ENCODE results near the gene ATF6. TPM values are rescaled to one million over a fixed set of nuclear protein-coding genes. Genes with fewer than 3 reads are reported as not detected.

Gene ATF6
- total RNA-seq, 1 donor from 2014 or later, result 29.6 TPM

DNA sequence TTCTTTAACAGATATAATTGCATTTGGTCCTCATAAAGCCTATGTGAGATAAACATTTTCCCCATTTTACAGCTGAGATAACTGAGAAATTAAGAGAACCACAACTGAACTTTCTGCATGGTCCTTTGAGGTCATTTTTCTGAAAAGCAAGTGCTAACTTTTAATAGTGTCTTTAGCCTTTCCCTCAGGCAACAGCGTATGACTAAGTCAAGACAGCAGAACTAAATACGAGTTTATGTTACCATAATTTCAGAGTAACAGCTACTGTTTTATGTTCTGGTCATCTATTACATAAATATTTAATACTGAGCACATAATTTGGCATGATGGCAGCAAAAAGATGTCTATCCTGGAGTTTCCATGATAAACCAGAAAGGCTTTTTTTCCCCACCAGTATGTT lies 161.9 kb downstream of the ATF6 start:
- no peak for DNase-seq (ENCODE audit: low spot score)
- intact Hi-C loops (cut with micrococcal nuclease), result no loop called here
- Mint-ChIP-seq H3K9me3 (no peaks in the 10 kb centered on the region), H3K36me3 (ENCODE audit: low read depth) (peaks cover 34% of the 10 kb centered on the region), H3K27me3 (ENCODE audit: low read depth) (no peaks in the 10 kb centered on the region), H3K4me1 (ENCODE audit: low read depth) (peaks cover 4% of the 10 kb centered on the region), H3K27ac (no peak overlapping the region), H3K4me3 (ENCODE audit: low read depth) (no peak overlapping the region)

DNA sequence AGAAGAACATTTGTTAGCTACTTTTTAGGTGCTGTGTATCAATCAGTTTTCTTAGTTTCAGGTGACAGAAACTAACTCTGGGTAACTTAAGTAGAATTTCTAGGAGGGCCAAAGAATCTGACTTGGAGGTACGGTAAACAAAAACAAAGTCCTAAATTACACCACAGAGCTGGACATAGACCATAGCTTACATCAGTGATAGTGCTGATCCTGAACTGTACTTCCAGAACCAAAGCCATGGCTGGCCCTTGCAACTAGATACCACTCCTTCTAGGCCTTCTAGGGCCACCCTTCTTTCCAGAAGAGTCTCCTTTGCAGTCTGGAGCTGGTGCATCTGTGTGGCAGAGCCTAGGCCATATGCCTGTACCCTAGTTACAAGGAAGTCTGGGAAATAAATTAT lies 163.0 kb downstream of the ATF6 start:
- peaks cover 13% of the 10 kb centered on the region for H3K4me1 Mint-ChIP-seq (ENCODE audit: low read depth)
- intact Hi-C loops (cut with micrococcal nuclease), result no loop called here
- H3K36me3 Mint-ChIP-seq (ENCODE audit: low read depth), result peaks cover 31% of the 10 kb centered on the region

DNA sequence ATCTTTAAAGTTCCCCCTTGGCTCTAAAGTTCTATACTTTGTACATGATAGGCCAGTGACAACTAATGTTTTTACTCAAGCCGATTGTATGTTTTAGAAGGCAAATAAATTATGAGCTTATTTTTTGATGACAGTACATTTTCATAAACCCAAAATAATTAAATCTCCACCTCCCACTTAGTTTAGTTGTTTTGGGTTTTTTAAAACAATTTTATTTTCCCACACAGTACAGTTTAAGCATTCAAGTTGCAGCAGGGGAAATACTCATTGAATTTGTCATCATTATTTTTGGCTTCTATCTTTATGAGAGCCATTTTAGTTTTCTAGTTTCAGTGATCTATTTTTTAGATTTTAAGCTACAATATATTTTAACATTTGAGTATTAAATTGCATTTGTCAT lies 163.9 kb downstream of the ATF6 start:
- Mint-ChIP-seq H3K9me3 (no peaks in the 10 kb centered on the region), H3K36me3 (ENCODE audit: low read depth) (peaks cover 29% of the 10 kb centered on the region), H3K27ac (no peak overlapping the region)

More for the DNA sequence above, 163.0 kb downstream of the ATF6 start:
- DNase-seq (ENCODE audit: low spot score), result no peak
- Mint-ChIP-seq H3K27me3 (ENCODE audit: low read depth) (no peaks in the 10 kb centered on the region), H3K4me3 (ENCODE audit: low read depth) (no peak overlapping the region), H3K27ac (no peak overlapping the region), H3K9me3 (no peaks in the 10 kb centered on the region)

DNA sequence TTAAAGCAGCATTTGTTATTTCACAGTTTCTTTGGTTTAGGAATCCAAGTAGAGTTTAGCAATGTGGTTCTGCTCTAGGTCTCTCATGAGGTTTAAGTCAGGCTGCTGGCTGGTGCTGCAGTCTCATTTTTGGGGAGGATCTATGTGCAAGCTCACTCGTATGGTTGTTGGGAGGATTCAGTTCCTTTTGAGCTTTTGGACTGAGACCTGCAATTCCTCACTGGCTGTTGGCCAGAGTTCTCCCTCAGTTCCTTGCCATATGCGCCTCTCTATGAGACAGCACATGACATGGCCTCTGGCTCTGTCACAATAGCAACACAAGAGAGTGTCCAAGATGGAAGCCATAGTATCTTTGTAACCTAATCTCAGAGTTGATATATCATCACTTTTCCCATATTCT lies 166.5 kb downstream of the ATF6 start:
- H3K27me3 Mint-ChIP-seq (ENCODE audit: low read depth), result no peaks in the 10 kb centered on the region
- no peak for DNase-seq (ENCODE audit: low spot score)
- peaks cover 25% of the 10 kb centered on the region for H3K4me1 Mint-ChIP-seq (ENCODE audit: low read depth)
- H3K4me3 Mint-ChIP-seq (ENCODE audit: low read depth), result no peak overlapping the region
- H3K27ac Mint-ChIP-seq, result no peak overlapping the region
- H3K36me3 Mint-ChIP-seq (ENCODE audit: low read depth), result peaks cover 26% of the 10 kb centered on the region
- H3K9me3 Mint-ChIP-seq, result no peaks in the 10 kb centered on the region
- intact Hi-C loops (cut with micrococcal nuclease), result no loop called here

More for the DNA sequence above, 163.9 kb downstream of the ATF6 start:
- no peak for DNase-seq (ENCODE audit: low spot score)
- Mint-ChIP-seq H3K27me3 (ENCODE audit: low read depth) (no peaks in the 10 kb centered on the region), H3K4me3 (ENCODE audit: low read depth) (no peak overlapping the region), H3K4me1 (ENCODE audit: low read depth) (peaks cover 22% of the 10 kb centered on the region)
- intact Hi-C loops (cut with micrococcal nuclease), result no loop called here

DNA sequence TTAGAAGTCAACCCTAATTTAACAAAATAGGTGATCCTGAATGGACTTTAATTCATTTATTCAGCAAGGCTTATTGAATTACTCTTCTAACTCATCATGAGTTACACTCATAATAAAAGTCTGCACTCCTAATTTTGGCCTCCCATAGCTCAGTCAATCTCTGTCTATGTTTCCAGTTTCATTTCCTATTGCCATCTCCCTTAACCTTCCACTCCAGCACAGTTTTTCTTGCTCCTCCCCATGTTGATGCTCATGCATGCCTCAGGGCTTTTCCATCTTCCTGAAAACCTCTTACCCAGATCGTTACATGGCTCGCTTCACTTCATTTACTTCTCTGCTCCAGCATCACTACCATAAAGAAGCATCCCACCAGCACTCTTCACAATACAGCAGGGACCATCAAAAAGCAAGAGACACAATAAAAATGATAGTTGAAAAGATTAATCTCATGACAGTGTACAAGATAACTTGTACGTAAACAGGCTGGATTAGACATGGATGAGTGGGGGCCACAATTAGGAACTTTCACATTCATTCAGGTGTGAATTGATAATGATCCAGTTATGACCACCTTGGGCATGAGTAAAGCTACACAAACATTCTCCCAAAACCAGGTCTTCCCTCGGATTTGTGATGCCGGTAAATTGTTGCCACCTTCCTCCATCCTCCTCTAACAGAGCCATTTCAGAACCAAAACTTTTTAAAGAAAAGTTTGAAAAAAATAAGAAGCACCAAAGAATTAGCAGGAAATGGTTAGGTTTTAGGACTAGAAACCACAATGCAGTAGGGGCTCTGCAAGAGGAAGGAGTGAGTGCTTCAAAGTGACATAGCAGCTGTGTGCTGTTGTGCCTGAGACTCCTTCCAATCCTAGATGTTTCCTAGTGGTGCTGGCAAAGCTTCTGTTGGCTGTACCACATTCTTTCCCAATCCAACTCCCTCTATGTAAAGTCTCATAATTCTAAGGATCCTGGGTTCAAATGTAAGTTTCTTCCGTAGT lies 167.8 kb downstream of the ATF6 start:
- no peak for DNase-seq (ENCODE audit: low spot score)

DNA sequence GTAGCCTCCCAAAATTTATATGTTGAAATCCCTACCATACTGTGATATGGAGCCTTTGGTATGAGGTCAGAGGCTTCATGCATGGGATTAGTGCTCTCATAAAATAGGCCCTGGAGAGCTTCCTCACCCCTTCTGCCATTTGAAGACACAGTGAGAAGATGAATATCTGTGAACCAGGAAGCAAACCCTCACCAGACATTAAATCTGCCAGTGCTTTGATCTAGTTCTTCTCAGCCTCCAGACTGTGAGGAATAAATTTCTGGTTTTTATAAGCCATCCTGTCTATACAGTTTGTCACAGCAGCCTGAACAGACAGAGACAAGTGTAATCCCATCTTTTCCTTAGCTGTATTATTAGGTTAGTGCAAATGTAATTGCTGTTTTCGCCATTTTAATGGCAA lies 169.1 kb downstream of the ATF6 start:
- Mint-ChIP-seq H3K9me3 (no peaks in the 10 kb centered on the region), H3K27me3 (ENCODE audit: low read depth) (no peaks in the 10 kb centered on the region), H3K4me1 (ENCODE audit: low read depth) (peaks cover 25% of the 10 kb centered on the region), H3K4me3 (ENCODE audit: low read depth) (no peak overlapping the region), H3K27ac (no peak overlapping the region), H3K36me3 (ENCODE audit: low read depth) (peaks cover 14% of the 10 kb centered on the region)
- no peak for DNase-seq (ENCODE audit: low spot score)
- intact Hi-C loops (cut with micrococcal nuclease), result loop anchor here (2.0 kb wide), 1 partner anchor 16 kb away; no protein-coding TSS in a partner anchor

More for the DNA sequence above, 167.8 kb downstream of the ATF6 start:
- H3K4me1 Mint-ChIP-seq (ENCODE audit: low read depth), result peaks cover 25% of the 10 kb centered on the region
- intact Hi-C loops (cut with micrococcal nuclease), result loop anchor here (2.0 kb wide), 1 partner anchor 15 kb away; no protein-coding TSS in a partner anchor
- H3K27ac Mint-ChIP-seq, result peak overlapping the region; percentile 58
- no peaks in the 10 kb centered on the region for H3K27me3 Mint-ChIP-seq (ENCODE audit: low read depth)
- H3K36me3 Mint-ChIP-seq (ENCODE audit: low read depth), result peaks cover 23% of the 10 kb centered on the region
- no peaks in the 10 kb centered on the region for H3K9me3 Mint-ChIP-seq
- H3K4me3 Mint-ChIP-seq (ENCODE audit: low read depth), result peak overlapping the region; percentile 4

DNA sequence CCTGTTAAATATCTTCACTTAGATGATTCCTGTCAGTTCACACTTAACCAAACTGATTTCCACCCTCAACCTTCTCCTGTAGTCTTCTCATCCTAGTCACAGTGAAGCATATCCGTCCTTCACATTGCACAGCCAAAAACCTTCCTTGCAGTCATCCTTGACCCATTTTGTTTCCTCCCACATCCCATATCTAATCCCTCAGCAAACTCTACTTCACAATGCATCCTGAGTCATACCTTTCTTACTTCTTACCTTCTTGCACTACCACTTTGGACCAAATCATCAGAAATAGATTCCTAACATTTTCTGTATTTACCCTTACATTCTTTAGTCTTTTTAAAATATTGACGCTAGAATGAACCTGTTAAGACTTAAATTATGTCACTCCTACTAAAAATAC lies 170.7 kb downstream of the ATF6 start:
- no peaks in the 10 kb centered on the region for H3K27me3 Mint-ChIP-seq (ENCODE audit: low read depth)
- intact Hi-C loops (cut with micrococcal nuclease), result no loop called here
- no peak overlapping the region for H3K4me3 Mint-ChIP-seq (ENCODE audit: low read depth)
- peaks cover 25% of the 10 kb centered on the region for H3K4me1 Mint-ChIP-seq (ENCODE audit: low read depth)
- DNase-seq (ENCODE audit: low spot score), result no peak
- no peaks in the 10 kb centered on the region for H3K9me3 Mint-ChIP-seq
- peaks cover 15% of the 10 kb centered on the region for H3K36me3 Mint-ChIP-seq (ENCODE audit: low read depth)
- no peak overlapping the region for H3K27ac Mint-ChIP-seq

DNA sequence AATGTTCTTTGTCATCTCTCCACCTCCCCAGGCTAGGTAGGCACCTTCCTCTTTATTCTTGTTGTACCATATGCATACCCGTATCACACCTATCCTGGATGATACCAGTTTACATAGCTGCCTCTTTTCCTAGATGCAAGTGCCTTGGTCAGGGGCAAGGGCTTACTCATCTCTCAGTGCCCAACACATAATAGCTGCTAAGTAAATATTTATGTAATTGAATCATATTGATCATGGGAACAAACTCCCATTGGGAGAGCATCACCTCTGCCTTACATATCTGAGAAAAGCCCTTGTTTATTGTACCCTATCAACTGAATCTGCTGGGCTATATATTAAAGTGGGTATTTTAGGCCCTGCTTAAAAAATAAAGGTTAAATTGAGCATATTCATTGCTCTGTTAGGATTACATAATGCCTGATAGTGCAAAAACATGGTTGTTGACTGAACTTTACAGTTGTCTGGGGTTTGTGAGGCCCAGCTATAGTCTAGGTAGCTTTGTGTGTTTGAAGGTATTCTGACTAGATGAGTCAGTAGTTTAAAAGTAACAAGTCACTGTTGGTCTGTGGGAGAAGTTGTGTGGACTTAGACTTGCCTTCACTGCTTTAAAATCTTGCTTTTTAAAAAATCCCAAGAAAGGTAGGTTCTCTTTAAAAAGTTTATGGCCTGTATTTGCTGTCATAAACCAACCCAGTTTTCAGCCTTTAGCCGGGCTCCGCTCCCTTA lies 174.9 kb downstream of the ATF6 start:
- Mint-ChIP-seq H3K4me1 (ENCODE audit: low read depth) (no peaks in the 10 kb centered on the region), H3K4me3 (ENCODE audit: low read depth) (no peak overlapping the region), H3K9me3 (no peaks in the 10 kb centered on the region), H3K27ac (no peak overlapping the region), H3K36me3 (ENCODE audit: low read depth) (peaks cover 37% of the 10 kb centered on the region), H3K27me3 (ENCODE audit: low read depth) (no peaks in the 10 kb centered on the region)
- intact Hi-C loops (cut with micrococcal nuclease), result no loop called here
- DNase-seq (ENCODE audit: low spot score), result no peak

DNA sequence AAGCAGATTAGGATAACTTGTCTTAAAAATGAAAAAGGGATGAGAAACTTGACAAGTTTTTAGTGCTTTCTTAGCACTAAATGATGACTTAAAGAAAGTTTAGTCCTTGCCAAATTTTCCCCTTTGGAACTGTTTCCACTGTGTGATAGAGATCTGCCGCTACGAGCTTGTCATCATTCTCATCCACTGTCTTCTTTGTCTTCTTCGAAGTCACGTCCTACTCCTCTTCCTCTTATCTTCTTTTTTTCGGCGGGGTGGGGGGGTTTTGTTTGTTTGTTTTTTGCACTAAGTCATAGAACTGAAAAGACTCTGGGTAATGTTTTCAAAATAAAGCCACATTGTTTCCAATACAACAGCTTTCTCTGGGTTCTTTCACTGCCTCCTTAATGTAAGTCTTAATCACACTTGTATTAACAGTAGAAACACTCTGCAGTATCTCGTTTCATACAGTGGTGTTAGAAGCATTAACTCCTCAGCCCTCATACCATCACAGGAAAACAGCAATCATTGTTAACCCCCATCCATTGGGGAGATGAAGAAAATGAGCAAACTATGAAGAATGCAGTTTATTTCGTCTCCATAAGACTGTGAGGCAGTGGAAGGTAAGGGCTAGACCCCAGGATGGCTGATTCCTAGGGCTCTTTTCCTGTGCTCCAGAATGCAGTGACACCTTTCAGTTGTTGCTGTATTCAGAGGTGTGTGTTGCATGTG lies 175.8 kb downstream of the ATF6 start:
- H3K36me3 Mint-ChIP-seq (ENCODE audit: low read depth), result peaks cover 34% of the 10 kb centered on the region
- no peak for DNase-seq (ENCODE audit: low spot score)
- H3K4me1 Mint-ChIP-seq (ENCODE audit: low read depth), result no peaks in the 10 kb centered on the region
- intact Hi-C loops (cut with micrococcal nuclease), result no loop called here
- H3K9me3 Mint-ChIP-seq, result no peaks in the 10 kb centered on the region
- H3K4me3 Mint-ChIP-seq (ENCODE audit: low read depth), result no peak overlapping the region
- H3K27ac Mint-ChIP-seq, result no peak overlapping the region
- no peaks in the 10 kb centered on the region for H3K27me3 Mint-ChIP-seq (ENCODE audit: low read depth)

DNA sequence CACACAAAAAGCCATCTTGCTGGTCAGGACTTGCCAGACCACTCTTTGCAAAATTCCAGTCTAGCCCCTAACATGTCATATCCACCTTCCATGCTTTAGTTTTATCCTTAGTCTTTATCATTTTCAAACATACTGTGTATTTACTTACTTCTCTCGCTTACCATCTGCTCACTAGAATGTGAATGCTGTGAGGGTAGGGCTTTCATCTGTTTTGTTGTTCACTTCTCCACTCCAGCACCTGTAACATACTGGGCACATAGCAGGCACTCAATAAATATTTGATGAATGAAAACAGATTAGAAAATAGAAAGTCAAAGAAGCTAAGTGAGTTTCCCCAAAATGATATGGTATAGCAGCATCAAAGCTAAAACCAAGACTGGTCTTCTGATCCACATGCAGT lies 177.6 kb downstream of the ATF6 start:
- no peaks in the 10 kb centered on the region for H3K27me3 Mint-ChIP-seq (ENCODE audit: low read depth)
- DNase-seq (ENCODE audit: low spot score), result no peak
- peaks cover 41% of the 10 kb centered on the region for H3K36me3 Mint-ChIP-seq (ENCODE audit: low read depth)
- H3K4me1 Mint-ChIP-seq (ENCODE audit: low read depth), result no peaks in the 10 kb centered on the region
- no peaks in the 10 kb centered on the region for H3K9me3 Mint-ChIP-seq
- intact Hi-C loops (cut with micrococcal nuclease), result no loop called here
- H3K4me3 Mint-ChIP-seq (ENCODE audit: low read depth), result no peak overlapping the region
- H3K27ac Mint-ChIP-seq, result no peak overlapping the region

DNA sequence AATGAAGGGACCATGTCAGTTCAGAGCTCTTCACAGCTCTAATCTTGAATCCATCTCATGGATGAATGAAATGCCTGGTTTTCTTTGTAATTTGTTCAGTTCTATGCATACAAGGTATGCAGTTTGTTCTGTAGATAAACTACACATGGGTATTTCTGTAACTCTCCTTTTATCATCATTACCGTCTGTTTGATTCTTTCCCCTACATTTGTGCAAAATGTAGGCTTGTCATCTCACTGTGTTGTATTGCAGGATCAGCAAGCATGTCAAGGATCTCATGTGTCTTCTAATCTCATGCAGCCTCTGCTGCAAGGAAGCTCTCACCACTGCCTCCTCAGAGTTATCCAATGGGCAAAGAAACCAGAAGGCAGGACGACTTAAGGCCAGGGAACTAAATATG lies 178.3 kb downstream of the ATF6 start:
- Mint-ChIP-seq H3K9me3 (no peaks in the 10 kb centered on the region), H3K27ac (no peak overlapping the region), H3K4me3 (ENCODE audit: low read depth) (no peak overlapping the region), H3K27me3 (ENCODE audit: low read depth) (no peaks in the 10 kb centered on the region), H3K4me1 (ENCODE audit: low read depth) (no peaks in the 10 kb centered on the region), H3K36me3 (ENCODE audit: low read depth) (peaks cover 42% of the 10 kb centered on the region)
- DNase-seq (ENCODE audit: low spot score), result no peak
- intact Hi-C loops (cut with micrococcal nuclease), result no loop called here

DNA sequence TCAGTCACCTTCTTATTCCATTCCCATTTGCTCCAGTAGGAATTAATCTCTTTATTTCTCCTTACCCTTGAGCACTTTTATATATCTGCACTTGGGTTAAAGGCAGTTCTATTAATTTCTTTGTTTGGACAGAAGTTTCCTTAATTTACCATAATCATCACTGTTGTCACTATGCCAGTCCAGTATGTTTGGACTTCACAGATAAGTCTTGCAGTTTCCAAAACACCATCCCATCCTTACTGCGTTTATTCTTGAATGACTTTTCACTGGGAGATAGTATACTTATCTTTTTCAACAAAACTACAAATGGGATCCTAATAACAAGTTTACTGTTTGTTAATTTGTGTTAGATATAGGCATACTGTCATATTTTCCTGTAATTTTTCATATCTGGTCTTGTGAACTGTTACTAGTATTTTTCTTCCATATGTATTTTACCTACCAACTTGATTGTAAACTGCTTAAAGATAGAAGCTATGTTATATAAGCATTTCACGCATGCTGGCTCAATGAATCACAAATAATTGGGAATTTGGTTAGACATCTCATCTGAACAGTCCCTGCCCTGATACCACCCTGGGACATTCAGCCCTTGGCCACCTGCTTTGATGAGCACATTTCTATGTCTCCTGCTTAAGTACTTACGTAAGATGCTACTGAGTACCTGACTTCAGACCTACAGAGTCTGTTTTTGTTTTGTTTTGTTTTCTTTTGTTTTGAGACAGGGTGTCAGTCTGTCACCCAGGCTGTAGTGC lies 179.4 kb downstream of the ATF6 start:
- Mint-ChIP-seq H3K4me3 (ENCODE audit: low read depth) (no peak overlapping the region), H3K9me3 (no peaks in the 10 kb centered on the region), H3K36me3 (ENCODE audit: low read depth) (peaks cover 49% of the 10 kb centered on the region), H3K27me3 (ENCODE audit: low read depth) (no peaks in the 10 kb centered on the region), H3K27ac (no peak overlapping the region), H3K4me1 (ENCODE audit: low read depth) (no peaks in the 10 kb centered on the region)
- intact Hi-C loops (cut with micrococcal nuclease), result no loop called here
- no peak for DNase-seq (ENCODE audit: low spot score)
